HG03439 (cell line): ENCODE data around the gene SPSB1.
"Not testable (repeated sequence)": the region's sequence is repeated elsewhere in the genome, so short reads cannot be mapped to it uniquely, and the experiment has no call there.

Experiments
- ATAC-seq: cut with Tn5 transposase; IDR thresholded peaks from one replicate; pipeline ENCODE4 v1.9.1; 2021; ENCODE audit warnings: mild to moderate bottlenecking, moderate library complexity; ENCODE audit not compliant: unreplicated experiment

SPSB1 gene

DNA sequence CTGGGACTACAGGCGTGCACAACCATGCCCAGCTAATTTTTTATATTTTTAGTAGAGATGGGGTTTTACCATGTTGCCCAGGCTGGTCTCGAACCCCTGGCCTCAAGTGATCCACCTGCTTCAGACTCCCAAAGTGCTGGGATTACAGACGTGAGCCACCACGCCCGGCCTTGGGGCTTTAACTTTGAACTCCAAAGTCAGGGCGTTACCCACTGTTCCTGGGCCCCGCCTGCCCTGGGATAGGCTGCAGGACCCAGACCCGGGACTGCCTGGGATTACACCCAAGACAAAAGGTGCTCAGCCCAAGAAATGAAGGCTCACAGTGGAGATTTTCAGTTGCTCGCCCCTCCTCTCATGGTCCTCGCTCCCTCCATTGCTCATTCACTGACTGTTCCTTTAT lies 92.7 kb downstream of the SPSB1 start:
- not testable (repeated sequence) for ATAC-seq

DNA sequence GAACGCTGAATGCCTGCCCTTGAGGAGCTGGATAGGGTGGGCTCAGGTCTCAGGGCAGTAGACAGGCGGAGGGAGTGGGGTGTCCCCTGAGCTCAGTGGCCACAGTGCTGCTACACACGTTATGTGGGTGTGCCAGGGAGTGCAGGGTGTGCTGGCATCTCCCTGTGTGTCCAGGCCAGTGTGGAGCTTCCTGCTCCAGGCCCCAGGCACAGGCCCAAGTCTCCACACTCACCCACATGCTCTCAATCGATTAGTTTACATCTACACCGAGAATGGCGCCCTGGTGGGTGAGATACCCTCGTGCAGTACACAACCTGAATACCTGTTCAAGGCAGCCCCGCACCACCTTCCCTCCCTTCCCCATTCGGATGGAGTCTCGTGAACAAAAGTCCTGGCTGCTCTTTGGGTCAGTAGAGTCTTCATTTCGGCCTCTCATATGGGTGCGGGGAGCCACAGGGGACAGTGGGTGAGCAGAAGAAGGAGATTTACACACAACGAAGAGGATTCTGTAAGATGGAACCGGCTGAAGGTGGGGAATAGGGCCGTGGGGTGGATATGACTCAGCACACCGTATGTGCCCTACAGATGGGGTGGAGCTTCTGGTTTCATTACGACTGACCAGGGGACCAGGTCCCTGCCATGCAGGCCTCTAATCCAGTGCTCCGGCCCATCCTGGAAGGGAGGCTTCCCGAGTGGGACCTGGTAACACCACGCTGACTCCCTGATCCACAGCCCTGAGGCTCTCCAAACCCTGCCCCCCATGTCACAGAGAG lies 93.3 kb downstream of the SPSB1 start:
- ATAC-seq, result no peak

- ATAC-seq, result no peak
These were observed 95.9 kb downstream of the SPSB1 start for GRCh38 chr1:9388335-9389180.

GRCh38 chr1:9389968-9390367 lies 97.3 kb downstream of the SPSB1 start:
- ATAC-seq, result no peak

- ATAC-seq, result no peak
These were observed 98.9 kb downstream of the SPSB1 start for GRCh38 chr1:9391620-9392019.

DNA sequence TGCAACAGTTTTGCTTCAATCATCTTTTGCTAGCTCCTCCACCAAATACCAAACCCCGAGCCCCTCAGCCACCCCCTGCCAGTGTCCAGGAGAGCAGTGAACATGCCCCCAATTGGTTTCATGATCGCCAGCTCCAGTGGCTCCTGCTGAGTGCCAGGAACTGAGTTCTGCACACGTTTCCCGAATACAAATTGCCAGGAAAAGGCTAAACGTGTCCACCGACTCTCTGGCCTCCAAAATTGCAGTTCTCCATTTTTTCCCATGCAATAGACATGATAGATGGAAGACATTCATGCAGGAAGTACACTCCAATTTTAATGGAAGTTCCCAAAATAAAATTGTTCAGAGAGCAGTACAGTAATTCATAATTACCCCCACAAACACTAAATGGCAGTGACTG lies 101.3 kb downstream of the SPSB1 start:
- no peak for ATAC-seq

- ATAC-seq, result no peak
These were observed 102.3 kb downstream of the SPSB1 start for GRCh38 chr1:9395018-9395417.

- ATAC-seq, result no peak
These were observed 104.4 kb downstream of the SPSB1 start for GRCh38 chr1:9397047-9397446.

- ATAC-seq, result no peak
These were observed 105.4 kb downstream of the SPSB1 start for GRCh38 chr1:9397997-9398526.

GRCh38 chr1:9399510-9400424 lies 107.1 kb downstream of the SPSB1 start:
- ATAC-seq, result no peak

- ATAC-seq, result no peak
These were observed 107.9 kb downstream of the SPSB1 start for GRCh38 chr1:9400425-9401079.

- ATAC-seq, result no peak
These were observed 108.4 kb downstream of the SPSB1 start for GRCh38 chr1:9401080-9401453.

DNA sequence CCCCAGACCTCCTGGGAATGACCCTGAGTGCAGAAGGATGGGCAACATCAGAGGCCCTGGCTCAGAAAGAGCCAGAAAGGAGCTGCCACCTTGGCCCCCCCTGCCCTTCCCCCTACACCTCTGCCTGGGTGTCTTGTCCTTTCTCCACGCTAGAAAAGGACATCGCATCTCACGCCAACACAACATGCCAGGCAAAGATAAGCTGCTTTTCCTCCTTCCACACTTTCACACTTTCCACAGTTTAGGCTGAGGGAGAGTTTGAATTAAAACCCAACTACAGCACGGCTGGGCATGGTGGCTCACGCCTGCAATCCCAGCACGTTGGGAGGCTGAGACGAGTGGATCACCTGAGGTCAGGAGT lies 109.5 kb downstream of the SPSB1 start:
- ATAC-seq, result no peak

GRCh38 chr1:9402717-9403225 lies 110.1 kb downstream of the SPSB1 start:
- no peak for ATAC-seq

DNA sequence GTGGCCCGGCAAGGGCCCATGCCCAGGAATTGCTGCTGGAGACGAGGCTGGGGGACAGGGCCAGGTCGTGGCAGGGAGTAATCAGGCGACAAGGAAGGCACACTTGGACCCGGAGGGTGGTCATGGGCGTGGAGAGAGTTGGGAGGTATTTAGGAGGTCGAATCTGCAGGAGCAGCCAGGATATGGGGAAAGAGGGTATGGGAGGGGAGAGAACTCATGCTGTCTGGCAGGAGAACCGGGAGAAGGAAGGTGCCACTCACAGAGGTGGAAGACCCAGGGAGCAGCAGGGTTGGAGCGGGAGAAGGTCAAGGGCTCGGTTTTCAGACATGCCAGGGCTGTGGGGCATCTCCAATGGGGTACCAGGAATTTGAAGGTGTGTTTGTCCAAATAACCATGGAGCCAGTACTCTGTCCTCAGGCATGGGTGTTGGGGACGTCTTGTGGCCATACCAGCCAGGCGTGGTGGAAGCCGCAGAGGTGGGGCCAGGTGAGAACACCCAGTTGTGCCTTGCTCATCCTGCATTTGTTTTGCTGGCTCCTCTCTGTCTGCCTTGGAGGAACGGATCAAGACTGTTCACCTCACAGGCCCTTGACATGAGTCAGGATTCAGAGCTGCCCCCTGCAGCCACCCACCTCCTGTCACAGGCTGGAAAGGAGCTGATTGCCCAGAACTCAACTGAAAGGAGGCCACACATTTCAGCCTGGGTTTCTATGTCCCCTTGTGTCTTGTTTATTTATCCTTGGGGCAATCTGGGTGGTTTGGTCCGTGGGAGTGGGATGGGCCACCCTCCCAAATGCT lies 111.6 kb downstream of the SPSB1 start:
- no peak for ATAC-seq

DNA sequence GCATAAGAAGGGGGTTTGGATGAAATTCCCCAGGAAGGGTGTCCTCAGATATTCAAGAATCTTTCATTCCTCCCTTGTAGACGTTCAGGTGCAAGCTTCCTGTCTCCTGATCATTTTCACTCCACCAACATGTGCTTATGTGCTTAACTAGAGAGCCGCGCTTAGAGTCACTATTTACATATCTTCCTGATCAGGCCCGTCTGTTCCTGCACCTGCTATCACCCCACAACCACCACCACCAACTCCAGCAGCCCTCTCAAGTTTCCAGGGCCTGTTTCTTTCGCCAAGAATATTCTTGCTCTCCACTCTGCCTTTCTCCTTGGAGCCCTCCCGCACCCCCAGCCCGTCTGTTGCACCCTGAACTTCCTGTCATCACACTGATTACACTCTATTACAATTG lies 113.4 kb downstream of the SPSB1 start:
- ATAC-seq, result no peak

- no peak for ATAC-seq
These were observed 118.1 kb downstream of the SPSB1 start for GRCh38 chr1:9410737-9411297.

GRCh38 chr1:9413071-9413876 lies 120.6 kb downstream of the SPSB1 start:
- peak; percentile 78 for ATAC-seq
